Kidney epithelial cell (primary cell): ENCODE data around the gene MYO3A. TPM values are rescaled to one million over a fixed set of nuclear protein-coding genes. Genes with fewer than 3 reads are reported as not detected.

Experiments
- DNase-seq: peaks from one replicate; pipeline ENCODE4 v3.0.0-alpha.2; 2010; ENCODE audit warnings: low read depth
- H3K27me3 ChIP-seq: 2 replicates; pipeline ENCODE4 v1.6.0; 2011; ENCODE audit warnings: low read length; ENCODE audit not compliant: control insufficient read depth, insufficient read depth
- H3K36me3 ChIP-seq: 2 replicates; pipeline ENCODE4 v1.5.1; 2011; ENCODE audit warnings: low read length; ENCODE audit not compliant: control insufficient read depth, insufficient read depth
- H3K4me3 ChIP-seq: 2 replicates; pipeline ENCODE4 v1.5.1; 2011; ENCODE audit warnings: low read depth, mild to moderate bottlenecking, control low read depth, low read length
- CTCF ChIP-seq: IDR thresholded peaks from 2 replicates; pipeline ENCODE4 v1.5.1; 2011; ENCODE audit warnings: mild to moderate bottlenecking, moderate library complexity, low read length, control low read depth, inconsistent platforms; ENCODE audit not compliant: insufficient read depth, poor library complexity, severe bottlenecking
- total RNA-seq: library from RNA; depleted of rRNA; stranded (reverse); fragments of >200 nt; gene quantifications from 2 replicates; pipeline ENCODE4 v1.2.3, GENCODE V29; 2015

The MYO3A gene
- total RNA-seq, 1 donor from 2014 or later: 2.3 TPM

GRCh38 chr10:26156019-26156418 is 222.0 kb downstream of the MYO3A start:
- no peak overlapping the region for H3K4me3 ChIP-seq
- no peaks in the 10 kb centered on the region for H3K27me3 ChIP-seq
- no peak for DNase-seq
- TF ChIP-seq CTCF: no peak
- no peaks in the 10 kb centered on the region for H3K36me3 ChIP-seq

- no peak for TF ChIP-seq CTCF
- Histone ChIP-seq H3K4me3 (no peak overlapping the region), H3K27me3 (no peaks in the 10 kb centered on the region), H3K36me3 (no peaks in the 10 kb centered on the region)
- no peak for DNase-seq
Measured at GRCh38 chr10:26157734-26158133, 223.7 kb downstream of the MYO3A start.

GRCh38 chr10:26169466-26169865 is 235.4 kb downstream of the MYO3A start:
- DNase-seq: no peak
- no peak for TF ChIP-seq CTCF
- Histone ChIP-seq H3K36me3 (no peaks in the 10 kb centered on the region), H3K27me3 (no peaks in the 10 kb centered on the region), H3K4me3 (no peak overlapping the region)

GRCh38 chr10:26172131-26172530 is 238.1 kb downstream of the MYO3A start:
- no peak for TF ChIP-seq CTCF
- no peaks in the 10 kb centered on the region for H3K27me3 ChIP-seq
- no peak overlapping the region for H3K4me3 ChIP-seq
- H3K36me3 ChIP-seq: no peaks in the 10 kb centered on the region
- DNase-seq: no peak

- H3K4me3 ChIP-seq: no peak overlapping the region
Measured at GRCh38 chr10:26173837-26174236, 239.8 kb downstream of the MYO3A start.

GRCh38 chr10:26177341-26177740 is 243.3 kb downstream of the MYO3A start:
- no peak for DNase-seq
- Histone ChIP-seq H3K27me3 (no peaks in the 10 kb centered on the region), H3K4me3 (no peak overlapping the region), H3K36me3 (no peaks in the 10 kb centered on the region)
- TF ChIP-seq CTCF: no peak

More at GRCh38 chr10:26173837-26174236, 239.8 kb downstream of the MYO3A start:
- no peak for TF ChIP-seq CTCF
- Histone ChIP-seq H3K27me3 (no peaks in the 10 kb centered on the region), H3K36me3 (no peaks in the 10 kb centered on the region)
- DNase-seq: no peak
